Lower leg skin (tissue), 4 donors: ENCODE measurements around the gene RING1. TPM values are rescaled to one million over a fixed set of nuclear protein-coding genes. Genes with fewer than 3 reads are reported as not detected.

Experiments
- DNase-seq, 2 donors: peaks; one replicate each; pipeline ENCODE4 v3.0.0-alpha.2; 2019; ENCODE audit warnings: low spot score in 2 of 2
- H3K4me3 ChIP-seq: fragments of 200-600 bp; sonication (generic); 2 replicates; pipeline ENCODE4 v1.5.1; 2017; ENCODE audit warnings: mild to moderate bottlenecking, low read depth; ENCODE audit not compliant: poor library complexity, severe bottlenecking
- POLR2A ChIP-seq, 2 donors: fragments of 450-650 bp; IDR thresholded peaks; one replicate each; pipeline ENCODE4 v1.6.1; 2016 to 2017; ENCODE audit warnings: antibody characterized with exemption in 2 of 2, mild to moderate bottlenecking in 1 of 2, moderate library complexity in 1 of 2
- WGBS, 2 donors: methylation state at CpG; one replicate each; pipeline ENCODE4 v1.1.5; 2018; 5-methylcytosine and 5-hydroxymethylcytosine counted together
- intact Hi-C: fragments of 100-400 bp; cut with DNase I; formaldehyde crosslinking; loops from one replicate; pipeline ENCODE4 v1.15.0; 2023; ENCODE audit warnings: low total_unique reads
- total RNA-seq, 4 donors: library from RNA; depleted of rRNA; stranded (reverse); fragments of >200 nt; gene quantifications; one replicate each; pipeline ENCODE4 v1.1.0, GENCODE V29; 2016
- TF ChIP-seq, protein P1 (sequence below), 3 donors: fragments of 450-650 bp; IDR thresholded peaks; one replicate each; pipeline ENCODE4 v1.5.1; 2016; ENCODE audit warnings: antibody characterized with exemption in 3 of 3, mild to moderate bottlenecking in 3 of 3, moderate library complexity in 2 of 3

The RING1 gene
- total RNA-seq, 4 donors from 2014 or later: 10.0 to 22.1 (median 13.7) TPM

DNA sequence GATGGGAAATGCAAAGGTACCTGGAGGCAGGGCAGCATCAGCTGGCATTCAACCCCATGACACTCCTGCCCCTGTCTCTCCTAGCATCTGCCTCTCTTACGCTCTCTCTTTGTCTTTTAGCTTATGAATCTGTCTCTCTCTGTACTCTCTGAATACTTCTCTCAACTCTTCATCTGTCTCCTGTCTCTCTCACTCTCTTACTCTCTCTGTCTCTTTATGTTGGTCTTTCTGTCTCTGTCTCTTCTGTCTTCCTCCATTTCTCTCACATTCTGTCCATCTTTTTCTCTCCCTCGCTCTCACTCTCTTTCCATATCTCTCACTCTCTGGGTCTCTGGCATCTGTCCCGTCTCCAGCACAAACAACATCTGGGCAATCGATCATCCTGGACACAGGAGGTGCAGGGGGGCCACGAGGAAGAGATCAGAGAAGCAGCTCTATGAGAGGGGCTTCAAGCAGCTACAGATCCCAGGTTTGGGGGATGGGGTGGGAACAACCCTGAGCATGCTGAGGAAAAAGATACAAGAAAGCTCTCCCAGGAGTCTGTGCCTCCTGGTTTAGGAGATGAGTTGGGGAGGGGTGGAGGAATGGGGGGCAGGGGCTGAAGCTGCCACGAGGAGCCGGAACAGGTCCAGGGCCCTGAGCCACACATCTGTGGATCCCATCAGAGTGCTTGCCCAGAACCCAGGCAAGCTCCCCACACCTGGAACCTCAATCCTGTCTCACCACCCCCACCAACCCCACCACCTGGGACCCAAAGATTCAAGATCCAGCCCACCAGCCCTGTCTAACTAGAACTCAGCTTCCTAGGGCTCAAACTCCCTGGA, 18.5 kb upstream of the RING1 start:
- no peak for TF ChIP-seq POLR2A (IDR thresholded peaks at IDR 0.05)
- TF ChIP-seq, protein P1, sequence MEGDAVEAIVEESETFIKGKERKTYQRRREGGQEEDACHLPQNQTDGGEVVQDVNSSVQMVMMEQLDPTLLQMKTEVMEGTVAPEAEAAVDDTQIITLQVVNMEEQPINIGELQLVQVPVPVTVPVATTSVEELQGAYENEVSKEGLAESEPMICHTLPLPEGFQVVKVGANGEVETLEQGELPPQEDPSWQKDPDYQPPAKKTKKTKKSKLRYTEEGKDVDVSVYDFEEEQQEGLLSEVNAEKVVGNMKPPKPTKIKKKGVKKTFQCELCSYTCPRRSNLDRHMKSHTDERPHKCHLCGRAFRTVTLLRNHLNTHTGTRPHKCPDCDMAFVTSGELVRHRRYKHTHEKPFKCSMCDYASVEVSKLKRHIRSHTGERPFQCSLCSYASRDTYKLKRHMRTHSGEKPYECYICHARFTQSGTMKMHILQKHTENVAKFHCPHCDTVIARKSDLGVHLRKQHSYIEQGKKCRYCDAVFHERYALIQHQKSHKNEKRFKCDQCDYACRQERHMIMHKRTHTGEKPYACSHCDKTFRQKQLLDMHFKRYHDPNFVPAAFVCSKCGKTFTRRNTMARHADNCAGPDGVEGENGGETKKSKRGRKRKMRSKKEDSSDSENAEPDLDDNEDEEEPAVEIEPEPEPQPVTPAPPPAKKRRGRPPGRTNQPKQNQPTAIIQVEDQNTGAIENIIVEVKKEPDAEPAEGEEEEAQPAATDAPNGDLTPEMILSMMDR (IDR thresholded peaks at IDR 0.05): no peak
- no peak for DNase-seq
- no peak overlapping the region for H3K4me3 ChIP-seq
- 62 to 69% methylated on average over 7 of the region's 7 CpGs for WGBS, 2 donors
- intact Hi-C loops: no loop called here

DNA sequence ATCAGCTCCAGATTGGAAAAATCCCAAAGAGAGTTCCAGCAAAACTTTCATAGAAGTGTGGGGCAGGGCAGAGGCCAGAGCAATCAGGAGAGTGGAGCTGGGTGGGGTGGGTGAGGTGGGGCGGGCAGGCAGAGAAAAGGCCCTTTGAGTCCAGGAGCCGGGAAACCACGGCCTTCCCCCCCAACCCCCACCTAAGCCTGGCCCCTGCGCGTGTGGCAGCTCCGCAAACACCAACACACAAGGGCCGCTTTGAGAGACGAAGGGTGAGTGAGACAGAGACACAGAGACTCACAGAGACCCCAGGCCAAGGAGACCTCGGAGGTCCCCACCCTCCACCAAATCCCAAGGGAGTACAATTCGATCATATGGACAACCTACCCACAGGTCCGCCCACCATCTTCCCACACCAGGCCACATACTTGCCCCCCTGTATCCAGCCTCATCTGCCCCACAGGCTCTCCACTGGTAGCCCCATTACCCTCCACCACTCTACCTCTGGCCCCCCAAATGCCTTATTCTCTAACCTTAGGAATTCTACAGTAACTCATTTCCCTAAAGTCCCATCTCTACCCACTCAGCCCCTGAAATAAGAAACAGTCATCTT, 17.7 kb upstream of the RING1 start:
- intact Hi-C loops: no loop called here
- no peak for DNase-seq
- 85 to 88% methylated on average over 11 of the region's 11 CpGs for WGBS, 2 donors
- TF ChIP-seq, protein P1 (IDR thresholded peaks at IDR 0.05): no peak
- no peak for TF ChIP-seq POLR2A (IDR thresholded peaks at IDR 0.05)
- no peak overlapping the region for H3K4me3 ChIP-seq

DNA sequence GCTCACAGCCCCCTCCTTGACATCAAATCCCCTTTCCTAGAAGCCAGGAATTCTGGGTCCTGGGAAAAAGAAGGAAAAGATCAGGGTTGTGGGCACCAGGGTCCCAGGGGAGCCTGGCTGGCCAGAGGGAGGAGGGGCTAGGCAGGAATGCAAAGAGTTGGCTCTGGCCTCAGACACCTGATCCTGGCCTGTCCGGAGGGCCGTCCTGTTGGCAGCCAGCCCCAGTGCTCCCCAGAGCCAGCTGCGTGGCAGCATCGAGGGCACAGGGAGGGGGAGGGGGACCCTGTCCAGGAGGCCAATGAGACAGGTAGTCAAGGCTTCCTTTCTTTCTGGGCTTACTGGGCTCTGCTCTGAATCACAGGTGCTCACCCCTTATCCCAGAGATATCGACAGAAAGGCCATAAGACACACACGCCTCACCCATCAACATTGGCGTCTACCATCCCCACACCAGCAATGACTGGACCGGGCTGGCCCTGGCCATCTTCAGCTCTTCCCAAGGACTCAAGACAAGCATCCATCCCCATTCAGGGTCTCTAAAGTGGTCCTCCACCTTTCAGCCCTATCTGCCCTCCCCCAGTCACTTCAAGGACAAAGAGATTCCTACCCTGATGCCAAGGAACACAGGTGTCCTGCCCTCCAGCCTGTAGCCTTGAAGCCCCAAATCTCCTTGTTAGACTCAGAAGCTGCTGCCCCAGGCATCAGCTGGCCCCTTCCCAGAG, 16.8 kb upstream of the RING1 start:
- H3K4me3 ChIP-seq: no peak overlapping the region
- intact Hi-C loops: no loop called here
- TF ChIP-seq, protein P1 (IDR thresholded peaks at IDR 0.05): no peak
- no peak for TF ChIP-seq POLR2A (IDR thresholded peaks at IDR 0.05)
- DNase-seq: no peak
- WGBS, 2 donors: 68 to 69% methylated on average over 7 to 8 of the region's 8 CpGs

DNA sequence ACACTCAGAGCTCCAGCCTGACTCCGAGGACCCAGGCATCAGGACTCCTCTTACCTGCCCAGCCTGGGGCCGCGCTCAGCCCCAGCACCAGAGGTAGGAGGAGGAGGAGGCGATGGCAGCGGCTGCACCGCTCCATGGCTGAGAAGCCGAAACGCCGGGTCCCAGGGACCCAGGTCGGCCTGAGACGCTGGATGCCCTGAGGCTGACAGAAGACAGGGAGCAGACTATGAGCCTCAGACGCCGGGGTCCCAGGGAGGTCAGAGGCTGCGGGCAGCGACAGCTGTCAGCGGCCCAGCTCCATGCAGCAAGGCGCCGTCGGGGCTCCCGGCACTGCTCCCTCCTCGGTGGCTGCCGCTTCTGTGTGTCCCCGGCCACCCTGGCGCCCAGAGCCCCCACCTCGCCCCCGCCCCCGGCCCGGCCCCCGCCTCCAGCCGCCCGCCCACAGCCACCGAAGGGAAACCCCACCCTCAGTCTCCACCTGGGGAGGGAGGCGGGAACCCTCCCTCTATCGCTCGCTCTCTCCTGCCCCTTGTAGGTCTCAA, 16.1 kb upstream of the RING1 start, which contains the start of gene COL11A2:
COL11A2 (minus strand) TSS at position 363 of the 542 bp plus-strand sequence; CDS start at position 136, 227 bp downstream.
- DNase-seq: no peak
- intact Hi-C loops: no loop called here
- WGBS, 2 donors: 11 to 14% methylated on average over 7 to 18 of the region's 35 CpGs
- no peak within 1 kb of the TSS for H3K4me3 ChIP-seq
- TF ChIP-seq, protein P1 (IDR thresholded peaks at IDR 0.05): no peak
- TF ChIP-seq POLR2A (IDR thresholded peaks at IDR 0.05): no peak

DNA sequence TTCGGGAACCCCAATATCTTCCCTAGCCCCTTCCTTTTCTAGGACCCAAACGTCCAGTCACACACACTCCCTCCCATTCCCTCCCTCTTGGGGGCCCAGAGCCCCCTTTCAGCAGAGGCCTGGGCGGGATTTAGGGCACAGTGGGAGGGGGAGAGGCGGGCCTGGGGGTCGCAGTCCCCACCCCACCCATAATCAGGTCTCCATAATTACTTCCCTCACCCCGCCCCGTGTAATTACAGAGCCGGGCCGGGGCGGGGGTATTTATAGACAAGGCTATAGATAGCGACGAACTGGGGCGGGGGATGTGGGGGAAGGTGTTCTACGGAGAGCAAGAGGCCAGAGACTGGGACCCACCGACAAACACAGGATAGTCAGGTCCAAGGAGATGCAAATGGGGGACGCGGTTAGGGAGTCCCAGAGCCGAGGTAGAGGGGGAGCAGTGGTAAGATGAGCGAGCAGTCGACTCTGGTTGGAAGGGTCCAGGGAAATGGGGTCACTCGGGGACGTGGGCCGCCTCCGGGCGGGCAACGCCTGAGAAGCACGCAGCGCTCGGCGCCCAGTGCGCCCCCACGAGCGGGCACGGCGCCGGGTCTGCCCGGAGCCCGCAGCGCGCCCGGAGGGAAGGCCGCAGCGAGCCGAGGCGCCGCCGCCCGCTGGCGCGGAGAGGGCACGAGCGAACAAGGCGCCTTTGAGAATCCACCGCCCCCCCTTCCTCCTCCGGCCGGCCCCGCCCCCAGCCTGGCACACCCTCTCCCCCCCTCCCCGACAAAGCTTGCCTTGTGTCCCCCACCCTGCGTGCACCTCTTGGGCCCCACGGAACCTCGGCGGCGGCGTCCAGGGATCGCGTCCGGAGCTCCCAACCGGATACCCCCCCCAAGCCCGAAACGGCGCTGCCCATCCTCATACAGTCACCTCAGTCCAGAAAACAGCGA, 15.4 kb upstream of the RING1 start:
- intact Hi-C loops: no loop called here
- no peak for TF ChIP-seq POLR2A (IDR thresholded peaks at IDR 0.05)
- TF ChIP-seq, protein P1 (IDR thresholded peaks at IDR 0.05): no peak
- DNase-seq: no peak
- 2 to 5% methylated on average over 24 to 37 of the region's 72 CpGs for WGBS, 2 donors
- H3K4me3 ChIP-seq: no peak overlapping the region
